Measurements from ENCODE around the gene NEUROD1.

Gene NEUROD1

GRCh38 chr2:181685150-181685688 lies 4.9 kb upstream of the NEUROD1 start:
- in situ Hi-C loops (cut with MboI; ENCODE audit: low sequenced_read_pairs, unreplicated experiment): no loop called here
- TF ChIP-seq, protein P1, sequence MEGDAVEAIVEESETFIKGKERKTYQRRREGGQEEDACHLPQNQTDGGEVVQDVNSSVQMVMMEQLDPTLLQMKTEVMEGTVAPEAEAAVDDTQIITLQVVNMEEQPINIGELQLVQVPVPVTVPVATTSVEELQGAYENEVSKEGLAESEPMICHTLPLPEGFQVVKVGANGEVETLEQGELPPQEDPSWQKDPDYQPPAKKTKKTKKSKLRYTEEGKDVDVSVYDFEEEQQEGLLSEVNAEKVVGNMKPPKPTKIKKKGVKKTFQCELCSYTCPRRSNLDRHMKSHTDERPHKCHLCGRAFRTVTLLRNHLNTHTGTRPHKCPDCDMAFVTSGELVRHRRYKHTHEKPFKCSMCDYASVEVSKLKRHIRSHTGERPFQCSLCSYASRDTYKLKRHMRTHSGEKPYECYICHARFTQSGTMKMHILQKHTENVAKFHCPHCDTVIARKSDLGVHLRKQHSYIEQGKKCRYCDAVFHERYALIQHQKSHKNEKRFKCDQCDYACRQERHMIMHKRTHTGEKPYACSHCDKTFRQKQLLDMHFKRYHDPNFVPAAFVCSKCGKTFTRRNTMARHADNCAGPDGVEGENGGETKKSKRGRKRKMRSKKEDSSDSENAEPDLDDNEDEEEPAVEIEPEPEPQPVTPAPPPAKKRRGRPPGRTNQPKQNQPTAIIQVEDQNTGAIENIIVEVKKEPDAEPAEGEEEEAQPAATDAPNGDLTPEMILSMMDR (IDR thresholded peaks at IDR 0.05; ENCODE audit: borderline replicate concordance, control extremely low read depth, extremely low read depth, insufficient read depth, missing control alignments): no peak
- DNase-seq (ENCODE audit: low spot score): no peak

DNA sequence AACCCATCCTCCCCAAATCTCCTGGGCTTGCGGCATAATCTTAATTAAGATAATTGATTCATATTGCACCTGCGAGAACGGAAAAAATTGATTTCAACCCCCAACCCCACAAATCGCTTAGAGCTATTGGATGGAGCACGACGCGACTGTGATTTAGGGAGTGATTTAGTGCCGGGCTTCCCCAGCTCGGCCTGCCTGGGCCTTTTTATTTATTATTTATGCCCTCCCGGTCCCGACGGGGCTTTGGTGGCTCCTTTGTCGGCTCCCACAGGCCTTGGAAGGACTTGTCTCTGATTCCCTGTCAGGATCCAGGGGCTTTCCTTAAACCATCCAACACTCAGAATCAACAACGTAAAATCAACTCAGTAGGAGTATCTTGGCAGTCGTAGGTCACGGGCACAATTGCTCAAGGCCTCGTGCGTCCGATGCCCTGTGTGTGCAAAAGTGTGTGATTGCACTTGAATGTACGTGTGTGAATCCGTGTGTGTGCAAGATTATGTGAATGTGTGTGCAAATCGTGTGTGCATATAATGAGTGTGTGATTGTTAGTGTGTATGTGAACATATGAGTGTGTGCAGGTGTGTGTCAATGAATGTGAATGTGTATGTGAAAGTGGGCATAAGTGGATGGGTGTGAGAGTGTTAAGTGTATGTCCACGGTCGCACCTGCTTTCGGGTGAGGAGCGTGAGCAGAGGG lies 4.3 kb upstream of the NEUROD1 start:
- in situ Hi-C loops (cut with MboI; ENCODE audit: low sequenced_read_pairs, unreplicated experiment): no loop called here
- TF ChIP-seq, protein P1 (IDR thresholded peaks at IDR 0.05; ENCODE audit: borderline replicate concordance, control extremely low read depth, extremely low read depth, insufficient read depth, missing control alignments): no peak
- no peak for DNase-seq (ENCODE audit: low spot score)

- peak; percentile 45 for DNase-seq (ENCODE audit: low spot score)
- in situ Hi-C loops (cut with MboI; ENCODE audit: low sequenced_read_pairs, unreplicated experiment): no loop called here
- TF ChIP-seq, protein P1 (IDR thresholded peaks at IDR 0.05; ENCODE audit: borderline replicate concordance, control extremely low read depth, extremely low read depth, insufficient read depth, missing control alignments): no peak
Measured at GRCh38 chr2:181683518-181684453, 3.5 kb upstream of the NEUROD1 start.

DNA sequence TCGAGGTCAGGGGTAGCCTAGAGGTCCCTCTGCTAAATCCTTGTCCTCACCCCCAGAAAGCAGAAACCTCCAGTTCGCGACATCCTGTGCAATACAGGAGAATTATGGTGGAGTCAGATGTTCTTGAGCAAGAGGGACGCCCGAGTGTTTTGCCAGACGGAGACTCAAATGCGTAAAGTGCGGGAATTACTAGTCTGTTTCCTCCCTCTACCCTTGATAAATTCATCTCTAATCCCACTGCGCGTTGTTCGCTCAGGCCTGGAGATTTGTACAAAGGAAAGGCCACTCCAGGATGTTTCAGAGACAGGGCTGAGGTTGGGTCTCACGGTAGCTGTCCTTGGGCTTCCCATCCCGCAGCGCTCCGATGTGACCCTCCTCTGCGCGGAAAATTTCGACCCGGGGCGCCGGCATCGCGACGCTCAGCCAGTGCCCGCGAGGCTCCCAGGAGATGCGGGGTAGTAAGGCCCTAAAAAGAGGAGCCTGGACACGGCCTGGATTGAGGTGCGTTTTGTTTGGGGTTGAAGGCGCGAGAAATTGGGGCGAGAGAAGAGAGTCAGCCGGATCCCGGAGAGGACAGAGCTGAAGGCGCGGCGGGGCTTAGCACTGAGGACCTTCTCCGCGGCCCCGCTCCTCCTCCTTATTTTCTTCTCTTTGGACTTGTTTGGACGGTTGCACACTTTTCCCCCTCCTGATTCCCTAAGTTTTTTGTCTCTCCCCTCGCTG lies 2.6 kb upstream of the NEUROD1 start:
- DNase-seq (ENCODE audit: low spot score): peak; percentile 38
- TF ChIP-seq, protein P1 (IDR thresholded peaks at IDR 0.05; ENCODE audit: borderline replicate concordance, control extremely low read depth, extremely low read depth, insufficient read depth, missing control alignments): no peak
- in situ Hi-C loops (cut with MboI; ENCODE audit: low sequenced_read_pairs, unreplicated experiment): no loop called here

GRCh38 chr2:181682026-181682789 lies 1.9 kb upstream of the NEUROD1 start:
- in situ Hi-C loops (cut with MboI; ENCODE audit: low sequenced_read_pairs, unreplicated experiment): no loop called here
- TF ChIP-seq, protein P1 (IDR thresholded peaks at IDR 0.05; ENCODE audit: borderline replicate concordance, control extremely low read depth, extremely low read depth, insufficient read depth, missing control alignments): no peak
- no peak for DNase-seq (ENCODE audit: low spot score)
